HCT116 (cell line): ENCODE measurements around the gene SYNPR. TPM values are rescaled to one million over a fixed set of nuclear protein-coding genes. Genes with fewer than 3 reads are reported as not detected.

Source experiments
- ATAC-seq: fragments of 200-7000 bp; cut with Tn5 transposase; 2 replicates; pipeline ENCODE4 v1.9.1; 2020; ENCODE audit warnings: mild to moderate bottlenecking, moderate library complexity
- BruUV-seq: library from RNA; stranded (reverse); fragments of 400-500 nt; replicated peaks from 2 replicates; lab custom pipeline; 2021; lab: Mats Ljungman, UMichigan
- CTCF ChIA-PET: fragments of 300-600 bp; sonication (Branson Sonifier 250); formaldehyde crosslinking; loops from one replicate; lab custom pipeline; 2021; ENCODE audit warnings: antibody characterized with exemption; lab: Charles Lee
- POLR2A ChIA-PET: fragments of 300-600, 350-600 bp; sonication (Branson Sonifier 250); formaldehyde crosslinking; loops from one replicate; lab custom pipeline; 2021; ENCODE audit warnings: antibody characterized with exemption; lab: Charles Lee
- RAD21 ChIA-PET, 2 experiments: fragments of 300-600 bp; sonication (Branson Sonifier 250); formaldehyde crosslinking; loops; one replicate each; lab custom pipeline; 2023; ENCODE audit warnings: low total read pairs in 2 of 2; ENCODE audit not compliant: uncharacterized antibody in 2 of 2, unreplicated experiment in 2 of 2, low non-redundant PET in 1 of 2; lab: Charles Lee
- DNase-seq: peaks from one replicate; pipeline ENCODE4 v3.0.0-alpha.2; 2010; ENCODE audit warnings: low read depth, low spot score
- H2AFZ ChIP-seq: fragments of 200-600 bp; shearing (Covaris generic), sonication (generic); 2 replicates; pipeline ENCODE4 v1.6.1; 2017; ENCODE audit warnings: low read depth, mixed run types, mixed read lengths, antibody characterized with exemption, low read length; ENCODE audit not compliant: poor library complexity, severe bottlenecking
- H3K27ac ChIP-seq: 2 replicates; pipeline ENCODE4 v1.5.1; 2012; ENCODE audit warnings: low read depth, low read length
- H3K27me3 ChIP-seq: fragments of 200-600 bp; sonication (generic); 2 replicates; pipeline ENCODE4 v1.6.1; 2016; ENCODE audit warnings: mixed run types, low read length, mixed read lengths; ENCODE audit not compliant: insufficient read depth
- H3K36me3 ChIP-seq, 2 experiments: fragments of 200-500 bp in 1 of 2; fragments of 200-600 bp in 1 of 2; sonication (Bioruptor generic) in 1 of 2; sonication (generic) in 1 of 2; 2 replicates each; pipeline versions ENCODE4 v1.5.1 to v1.6.1; 2014 to 2016; ENCODE audit warnings: low read length in 2 of 2, inconsistent platforms in 1 of 2, mixed read lengths in 1 of 2, mixed run types in 1 of 2; ENCODE audit not compliant: insufficient read depth in 2 of 2, control insufficient read depth in 1 of 2
- H3K4me1 ChIP-seq, 2 experiments: fragments of 200-600 bp in 1 of 2; sonication (generic) in 1 of 2; 2 replicates each; pipeline versions ENCODE4 v1.5.1 to v1.6.1; 2012 to 2017; ENCODE audit warnings: low read length in 2 of 2, inconsistent platforms in 1 of 2, mild to moderate bottlenecking in 1 of 2, mixed read lengths in 1 of 2, mixed run types in 1 of 2, moderate library complexity in 1 of 2; ENCODE audit not compliant: insufficient read depth in 2 of 2, control insufficient read depth in 1 of 2
- H3K4me2 ChIP-seq: fragments of 200-600 bp; sonication (generic); 2 replicates; pipeline ENCODE4 v1.6.1; 2017; ENCODE audit warnings: mixed run types, low read length, mixed read lengths
- H3K4me3 ChIP-seq, 2 experiments: fragments of 200-600 bp in 1 of 2; sonication (generic) in 1 of 2; replicated peaks in 1 of 2; 2 replicates each; pipeline ENCODE4 v1.5.1; 2011 to 2016; ENCODE audit warnings: low read length in 2 of 2, control low read depth in 1 of 2, low read depth in 1 of 2, mild to moderate bottlenecking in 1 of 2, mixed read lengths in 1 of 2, mixed run types in 1 of 2
- H3K79me2 ChIP-seq: fragments of 200-600 bp; sonication (generic); 2 replicates; pipeline ENCODE4 v1.6.1; 2017; ENCODE audit warnings: mild to moderate bottlenecking, mixed run types, low read length, moderate library complexity, mixed read lengths; ENCODE audit not compliant: insufficient read depth
- H3K9ac ChIP-seq: fragments of 200-600 bp; sonication (generic); 2 replicates; pipeline ENCODE4 v1.6.1; 2016; ENCODE audit warnings: low read length, mixed read lengths
- H3K9me2 ChIP-seq: fragments of 200-600 bp; sonication (generic), shearing (Covaris generic); 2 replicates; pipeline ENCODE4 v1.6.1; 2017; ENCODE audit warnings: mixed run types, mild to moderate bottlenecking, moderate library complexity; ENCODE audit not compliant: insufficient read depth
- H3K9me3 ChIP-seq, 2 experiments: fragments of 200-500 bp in 1 of 2; fragments of 200-600 bp in 1 of 2; sonication (Bioruptor generic) in 1 of 2; sonication (generic) in 1 of 2; 2 replicates each; pipeline ENCODE4 v1.6.1; 2014 to 2017; ENCODE audit warnings: low read length in 2 of 2, mixed read lengths in 2 of 2, inconsistent platforms in 1 of 2, low read depth in 1 of 2, mild to moderate bottlenecking in 1 of 2, mixed run types in 1 of 2, moderate library complexity in 1 of 2; ENCODE audit not compliant: control insufficient read depth in 1 of 2, insufficient read depth in 1 of 2
- H4K20me1 ChIP-seq: fragments of 200-600 bp; sonication (generic), shearing (Covaris generic); 2 replicates; pipeline ENCODE4 v1.6.1; 2017; ENCODE audit warnings: mixed run types, mild to moderate bottlenecking, moderate library complexity; ENCODE audit not compliant: insufficient read depth
- ATF3 ChIP-seq: IDR thresholded peaks from 2 replicates; pipeline ENCODE4 v1.6.1; 2012
- CBX3 ChIP-seq: IDR thresholded peaks from 2 replicates; pipeline ENCODE4 v1.6.1; 2012; ENCODE audit warnings: low read depth
- CEBPB ChIP-seq: IDR thresholded peaks from 2 replicates; pipeline ENCODE4 v1.6.1; 2012; ENCODE audit warnings: low read depth
- EGR1 ChIP-seq: IDR thresholded peaks from 2 replicates; pipeline ENCODE4 v1.6.1; 2012; ENCODE audit warnings: low read depth
- ELF1 ChIP-seq: IDR thresholded peaks from 2 replicates; pipeline ENCODE4 v1.6.1; 2012; ENCODE audit warnings: low read depth, borderline replicate concordance
- EZH2 ChIP-seq: fragments of 200-600 bp; sonication (generic); IDR thresholded peaks from 2 replicates; pipeline ENCODE4 v1.6.1; 2017; ENCODE audit warnings: antibody characterized with exemption, mixed run types
- EZH2phosphoT487 ChIP-seq: fragments of 200-600 bp; IDR thresholded peaks from 2 replicates; pipeline ENCODE4 v1.6.1; 2018; ENCODE audit warnings: antibody characterized with exemption, borderline replicate concordance
- FOSL1 ChIP-seq: IDR thresholded peaks from 2 replicates; pipeline ENCODE4 v1.6.1; 2012; ENCODE audit warnings: low read depth
- JUND ChIP-seq: IDR thresholded peaks from 2 replicates; pipeline ENCODE4 v1.6.1; 2012
- MAX ChIP-seq: IDR thresholded peaks from 2 replicates; pipeline ENCODE4 v1.6.1; 2012
- POLR2A ChIP-seq: IDR thresholded peaks from 2 replicates; pipeline ENCODE4 v1.7.0; 2011; ENCODE audit warnings: borderline replicate concordance; ENCODE audit not compliant: insufficient read depth, insufficient read length; ENCODE audit errors: extremely low read depth
- RAD21 ChIP-seq: IDR thresholded peaks from 2 replicates; pipeline ENCODE4 v1.6.1; 2012; ENCODE audit warnings: low read depth, mild to moderate bottlenecking
- SIN3A ChIP-seq: IDR thresholded peaks from 2 replicates; pipeline ENCODE4 v1.6.1; 2012; ENCODE audit warnings: low read depth
- SRF ChIP-seq: IDR thresholded peaks from 2 replicates; pipeline ENCODE4 v1.6.1; 2012; ENCODE audit warnings: low read depth
- TCF7L2 ChIP-seq: IDR thresholded peaks from 2 replicates; pipeline ENCODE4 v1.7.0; 2011; ENCODE audit warnings: borderline replicate concordance, inconsistent platforms; ENCODE audit not compliant: insufficient read depth, insufficient read length; ENCODE audit errors: extremely low read depth
- YY1 ChIP-seq: IDR thresholded peaks from 2 replicates; pipeline ENCODE4 v1.6.1; 2011; ENCODE audit warnings: low read length, low read depth, moderate library complexity, mild to moderate bottlenecking; ENCODE audit not compliant: insufficient replicate concordance; ENCODE audit errors: extremely low read depth
- ZFX ChIP-seq: fragments of 450-650 bp; IDR thresholded peaks from 2 replicates; pipeline ENCODE4 v1.6.1; 2017
- intact Hi-C: fragments of 100-400 bp; cut with micrococcal nuclease; formaldehyde crosslinking; loops from 2 replicates; pipeline ENCODE4 v1.10.0; 2022
- total RNA-seq: library from RNA; stranded (reverse); gene quantifications from one replicate; pipeline ENCODE4 v1.2.1, GENCODE V29; 2021; ENCODE audit not compliant: unreplicated experiment

SYNPR gene
- total RNA-seq, 1 experiment from 2014 or later, result not detected

GRCh38 chr3:63458405-63458804 is 180.3 kb downstream of the SYNPR start:
- ATAC-seq (no peak), DNase-seq (no peak)
- H3K79me2 ChIP-seq, result no peaks in the 10 kb centered on the region
- H3K9ac ChIP-seq, result no peak overlapping the region
- H3K4me2 ChIP-seq, result no peak overlapping the region
- H3K4me1 ChIP-seq, result no peaks in the 10 kb centered on the region
- no peaks in the 10 kb centered on the region for H3K36me3 ChIP-seq
- no peaks in the 10 kb centered on the region for H3K9me3 ChIP-seq
- no peaks in the 10 kb centered on the region for H3K9me2 ChIP-seq
- ChIA-PET POLR2A (no interaction called here), CTCF (no interaction called here), RAD21 (no interaction called here)
- H3K4me3 ChIP-seq, result no peak overlapping the region
- TF ChIP-seq RAD21 (no peak), MAX (no peak), ZFX (no peak), ELF1 (no peak), EZH2 (no peak), CBX3 (no peak), FOSL1 (no peak), ATF3 (no peak), POLR2A (no peak), SRF (no peak)
- H4K20me1 ChIP-seq, result no peaks in the 10 kb centered on the region
- no peaks in the 10 kb centered on the region for H3K27me3 ChIP-seq
- H3K27ac ChIP-seq, result no peak overlapping the region
- intact Hi-C loops, result no loop called here
- BruUV-seq, result no TSS peak
- no peak overlapping the region for H2AFZ ChIP-seq

GRCh38 chr3:63462732-63463131 is 184.6 kb downstream of the SYNPR start:
- H3K4me1 ChIP-seq, result no peaks in the 10 kb centered on the region
- ChIA-PET CTCF (no interaction called here), POLR2A (no interaction called here), RAD21 (no interaction called here)
- H3K79me2 ChIP-seq, result no peaks in the 10 kb centered on the region
- H3K9me2 ChIP-seq, result no peaks in the 10 kb centered on the region
- TF ChIP-seq TCF7L2, result no peak
- TF ChIP-seq ELF1, result no peak
- no peak for TF ChIP-seq EZH2
- no peak for TF ChIP-seq CEBPB
- no peak for TF ChIP-seq CBX3
- TF ChIP-seq EGR1, result no peak
- TF ChIP-seq EZH2phosphoT487, result no peak
- no peak for TF ChIP-seq MAX
- no peak for TF ChIP-seq RAD21
- TF ChIP-seq YY1, result no peak
- TF ChIP-seq FOSL1, result no peak
- no peak for TF ChIP-seq JUND
- no peak for TF ChIP-seq SIN3A
- no peak overlapping the region for H3K27ac ChIP-seq
- H3K4me3 ChIP-seq, result no peak overlapping the region
- H4K20me1 ChIP-seq, result no peaks in the 10 kb centered on the region
- H3K27me3 ChIP-seq, result no peaks in the 10 kb centered on the region
- no peak overlapping the region for H2AFZ ChIP-seq
- intact Hi-C loops, result no loop called here
- BruUV-seq, result no TSS peak
- H3K9ac ChIP-seq, result no peak overlapping the region
- DNase-seq (no peak), ATAC-seq (no peak)
- no peaks in the 10 kb centered on the region for H3K36me3 ChIP-seq
- no peaks in the 10 kb centered on the region for H3K9me3 ChIP-seq
- H3K4me2 ChIP-seq, result no peak overlapping the region
